Measurements from ENCODE around the gene GRPEL2. TPM values are rescaled to one million over a fixed set of nuclear protein-coding genes. Genes with fewer than 3 reads are reported as not detected.
A peak's percentile ranks its signal among the peaks of the same experiment; 100 is the strongest.

The GRPEL2 gene
- total RNA-seq, 6 donors from 2014 or later: 7.3 to 22.1 (median 12.9) TPM

DNA sequence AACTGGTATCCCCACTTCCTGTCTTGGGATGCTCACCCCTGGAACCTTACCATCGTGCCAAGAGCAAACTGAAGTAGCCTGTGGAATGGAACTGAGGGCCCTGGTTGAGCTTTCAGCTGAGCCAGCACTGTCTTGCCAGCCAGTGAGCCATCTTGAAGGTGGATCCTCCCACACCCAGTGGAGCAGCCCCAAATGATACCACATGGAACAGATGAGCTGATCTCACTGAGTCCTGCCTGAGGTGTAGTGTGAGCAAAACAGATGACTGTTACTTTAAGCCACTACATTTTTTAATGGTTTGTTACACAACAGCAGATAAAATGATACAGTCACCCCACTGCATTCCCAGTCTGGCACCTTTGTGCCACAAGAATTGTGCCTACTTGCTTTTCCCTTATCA lies 10.4 kb downstream of the GRPEL2 start:
- TF ChIP-seq POLR2A (IDR thresholded peaks at IDR 0.05) (no peak), POLR2AphosphoS5 (IDR thresholded peaks at IDR 0.05) (no peak), EP300 (IDR thresholded peaks at IDR 0.05) (no peak)
- TF ChIP-seq, protein P1, sequence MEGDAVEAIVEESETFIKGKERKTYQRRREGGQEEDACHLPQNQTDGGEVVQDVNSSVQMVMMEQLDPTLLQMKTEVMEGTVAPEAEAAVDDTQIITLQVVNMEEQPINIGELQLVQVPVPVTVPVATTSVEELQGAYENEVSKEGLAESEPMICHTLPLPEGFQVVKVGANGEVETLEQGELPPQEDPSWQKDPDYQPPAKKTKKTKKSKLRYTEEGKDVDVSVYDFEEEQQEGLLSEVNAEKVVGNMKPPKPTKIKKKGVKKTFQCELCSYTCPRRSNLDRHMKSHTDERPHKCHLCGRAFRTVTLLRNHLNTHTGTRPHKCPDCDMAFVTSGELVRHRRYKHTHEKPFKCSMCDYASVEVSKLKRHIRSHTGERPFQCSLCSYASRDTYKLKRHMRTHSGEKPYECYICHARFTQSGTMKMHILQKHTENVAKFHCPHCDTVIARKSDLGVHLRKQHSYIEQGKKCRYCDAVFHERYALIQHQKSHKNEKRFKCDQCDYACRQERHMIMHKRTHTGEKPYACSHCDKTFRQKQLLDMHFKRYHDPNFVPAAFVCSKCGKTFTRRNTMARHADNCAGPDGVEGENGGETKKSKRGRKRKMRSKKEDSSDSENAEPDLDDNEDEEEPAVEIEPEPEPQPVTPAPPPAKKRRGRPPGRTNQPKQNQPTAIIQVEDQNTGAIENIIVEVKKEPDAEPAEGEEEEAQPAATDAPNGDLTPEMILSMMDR (IDR thresholded peaks at IDR 0.05): no peak
- peaks cover 7 to 16% (median 12%) of the 10 kb centered on the region in 4 donors for H3K4me1 ChIP-seq
- DNase-seq (no peak), ATAC-seq (ENCODE audit: low FRiP score in 2 of 2) (no peak)
- H3K36me3 ChIP-seq: peaks cover 10 to 52% (median 30%) of the 10 kb centered on the region in 4 donors
- H3K27me3 ChIP-seq: no peaks in the 10 kb centered on the region
- no peak overlapping the region for H3K4me3 ChIP-seq
- H3K27ac ChIP-seq: no peak overlapping the region
- WGBS, 2 donors: 100% methylated on average over 1 of the region's 1 CpG
- H3K9me3 ChIP-seq: no peaks in the 10 kb centered on the region

DNA sequence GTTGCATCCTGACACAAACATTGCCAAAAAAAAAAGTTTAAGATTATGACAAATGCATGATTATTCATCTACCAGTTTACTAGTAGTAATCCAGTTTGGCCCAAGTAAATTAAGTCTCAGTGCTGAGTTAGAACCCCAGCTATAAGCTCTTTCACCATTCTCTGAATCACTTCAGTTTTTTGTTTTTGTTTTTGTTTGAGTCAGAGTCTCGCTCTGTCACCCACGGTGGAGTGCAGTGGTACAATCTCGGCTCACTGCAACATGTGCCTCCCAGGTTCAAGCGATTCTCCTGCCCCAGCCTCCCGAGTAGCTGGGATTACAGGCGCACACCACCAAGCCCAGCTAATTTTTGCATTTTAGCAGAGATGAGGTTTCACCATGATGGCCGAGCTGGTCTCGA lies 11.1 kb downstream of the GRPEL2 start:
- Histone ChIP-seq H3K9me3 (no peaks in the 10 kb centered on the region), H3K4me1 (peaks cover 7 to 16% (median 12%) of the 10 kb centered on the region in 4 donors), H3K27me3 (no peaks in the 10 kb centered on the region), H3K36me3 (peaks cover 3 to 45% (median 23%) of the 10 kb centered on the region in 4 donors), H3K4me3 (no peak overlapping the region), H3K27ac (no peak overlapping the region)
- TF ChIP-seq POLR2AphosphoS5 (IDR thresholded peaks at IDR 0.05) (no peak), EP300 (IDR thresholded peaks at IDR 0.05) (no peak), POLR2A (IDR thresholded peaks at IDR 0.05) (no peak)
- TF ChIP-seq, protein P1 (IDR thresholded peaks at IDR 0.05): no peak
- DNase-seq (no peak), ATAC-seq (ENCODE audit: low FRiP score in 2 of 2) (no peak)
- WGBS, 2 donors: 85 to 96% methylated on average over 8 of the region's 8 CpGs

DNA sequence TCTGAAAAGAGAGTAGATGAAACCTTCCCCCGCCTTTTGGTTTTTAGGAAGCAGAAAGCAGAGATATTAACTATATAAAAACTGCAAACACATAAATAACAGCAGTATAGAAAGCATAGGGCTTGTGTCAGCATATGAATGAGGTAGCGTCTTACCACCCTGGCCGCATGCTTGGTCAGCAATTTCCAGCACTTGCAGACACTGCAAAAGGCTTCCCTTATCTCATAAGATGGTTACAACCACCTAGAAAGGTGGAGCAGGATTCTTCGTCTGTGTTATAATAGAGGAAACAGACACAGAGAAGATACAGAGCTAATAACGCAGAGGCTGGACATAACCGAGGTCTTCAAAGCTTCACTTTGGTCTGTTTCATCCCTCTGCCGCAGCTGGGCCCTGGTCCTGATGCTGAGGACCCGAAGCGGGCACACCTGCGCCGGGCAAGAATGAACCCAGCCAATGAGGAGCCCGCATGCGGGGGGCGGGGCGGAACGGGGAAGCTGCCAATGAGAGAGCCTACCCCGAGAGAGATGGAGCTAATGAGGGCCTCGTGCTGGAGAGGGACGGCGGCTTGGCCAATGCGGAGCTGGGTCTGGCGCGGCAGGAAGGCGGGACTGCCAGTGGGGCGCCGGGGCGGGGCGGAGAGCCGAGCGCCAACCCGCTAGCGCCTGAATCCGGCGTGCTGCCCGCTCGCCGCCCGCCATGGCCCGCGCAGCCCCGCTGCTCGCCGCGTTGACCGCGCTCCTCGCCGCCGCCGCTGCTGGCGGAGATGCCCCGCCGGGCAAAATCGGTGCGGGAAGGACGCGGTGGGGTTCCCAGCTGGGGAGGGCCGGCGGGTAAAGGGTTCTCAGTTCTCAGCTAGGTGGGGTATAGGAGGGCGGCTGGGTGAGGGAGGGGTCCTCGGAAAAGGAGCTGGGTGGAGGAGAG lies 12.3 kb downstream of the GRPEL2 start, which contains the start of gene PCYOX1L:
Gene PCYOX1L (plus strand): TSS at position 677 of the 924 bp plus-strand sequence. CDS start 23 bp downstream, at position 700.
- H3K27ac ChIP-seq: peak within 1 kb of the TSS; percentile 54 to 78 (median 70)
- H3K9me3 ChIP-seq: no peaks in the 10 kb centered on the region
- WGBS, 2 donors: 3 to 9% methylated on average over 18 to 43 of the region's 61 CpGs
- peak; percentile 97 to 99 for DNase-seq
- peaks cover 7 to 16% (median 12%) of the 10 kb centered on the region in 4 donors for H3K4me1 ChIP-seq
- peak; percentile 99 to 100 for ATAC-seq (ENCODE audit: low FRiP score in 2 of 2)
- H3K27me3 ChIP-seq: no peaks in the 10 kb centered on the region
- peak within 1 kb of the TSS; percentile 43 to 93 (median 65) for H3K4me3 ChIP-seq
- TF ChIP-seq POLR2A (IDR thresholded peaks at IDR 0.05): peak in 1 of 4 donors; percentile 68
- TF ChIP-seq POLR2AphosphoS5 (IDR thresholded peaks at IDR 0.05): peak; percentile 40 to 56
- TF ChIP-seq EP300 (IDR thresholded peaks at IDR 0.05): no peak
- TF ChIP-seq, protein P1 (IDR thresholded peaks at IDR 0.05): peak in 1 of 6 experiments; percentile 27
- H3K36me3 ChIP-seq: peaks cover 0 to 33% (median 14%) of the 10 kb centered on the region in 4 donors

DNA sequence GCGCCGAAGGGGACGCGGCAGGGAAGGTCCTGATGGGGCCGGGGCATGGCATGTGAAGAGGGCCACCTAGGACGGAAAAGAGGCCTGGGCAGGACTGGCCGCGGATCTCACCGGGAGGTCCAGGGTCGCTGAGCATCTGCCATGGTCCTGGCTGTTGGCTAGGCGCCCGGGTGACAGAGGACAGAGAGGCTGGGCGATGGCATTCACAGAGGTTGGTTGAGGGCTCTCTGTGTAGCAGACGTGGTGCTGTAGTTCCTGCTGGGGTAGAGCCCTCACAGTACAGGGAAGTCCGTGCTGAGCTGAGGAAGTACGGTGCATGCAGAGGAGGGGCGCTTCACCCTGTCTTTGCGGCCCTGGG lies 13.0 kb downstream of the GRPEL2 start:
- WGBS, 2 donors: 0 to 3% methylated on average over 2 to 18 of the region's 18 CpGs
- peak overlapping the region; percentile 43 to 93 (median 65) for H3K4me3 ChIP-seq
- DNase-seq: peak in 1 of 2 donors; percentile 48
- no peak for TF ChIP-seq EP300 (IDR thresholded peaks at IDR 0.05)
- no peak for TF ChIP-seq POLR2A (IDR thresholded peaks at IDR 0.05)
- no peak for TF ChIP-seq POLR2AphosphoS5 (IDR thresholded peaks at IDR 0.05)
- TF ChIP-seq, protein P1 (IDR thresholded peaks at IDR 0.05): no peak
- H3K4me1 ChIP-seq: peaks cover 7 to 16% (median 12%) of the 10 kb centered on the region in 4 donors
- H3K36me3 ChIP-seq: peaks cover 0 to 27% (median 11%) of the 10 kb centered on the region in 4 donors
- H3K9me3 ChIP-seq: no peaks in the 10 kb centered on the region
- ATAC-seq (ENCODE audit: low FRiP score in 2 of 2): peak; percentile 71 to 73
- no peaks in the 10 kb centered on the region for H3K27me3 ChIP-seq
- H3K27ac ChIP-seq: peak overlapping the region; percentile 54 to 78 (median 70)

Measured in upper lobe of left lung (tissue), 6 donors.